Caki2 (cell line): ENCODE data around the gene DPF3. TPM values are rescaled to one million over a fixed set of nuclear protein-coding genes. Genes with fewer than 3 reads are reported as not detected.
A peak's percentile ranks its signal among the peaks of the same experiment; 100 is the strongest.

Experiments used
- DNase-seq: peaks from one replicate; pipeline ENCODE4 v3.0.0-alpha.2; 2015; ENCODE audit warnings: low read depth
- in situ Hi-C: cut with HindIII; loops from 2 replicates; pipeline ENCODE4 v1.10.0; 2016; ENCODE audit warnings: low sequenced_read_pairs, low pct_unique_long_range_greater_than_20kb, mixed read lengths
- total RNA-seq: library from RNA; depleted of rRNA; stranded (reverse); fragments of >200 nt; shearing (Covaris generic); gene quantifications from 2 replicates; pipeline ENCODE4 v1.2.3, GENCODE V29; 2014; ENCODE audit warnings: low replicate concordance

The DPF3 gene
- total RNA-seq, 1 experiment from 2014 or later = not detected

DNA sequence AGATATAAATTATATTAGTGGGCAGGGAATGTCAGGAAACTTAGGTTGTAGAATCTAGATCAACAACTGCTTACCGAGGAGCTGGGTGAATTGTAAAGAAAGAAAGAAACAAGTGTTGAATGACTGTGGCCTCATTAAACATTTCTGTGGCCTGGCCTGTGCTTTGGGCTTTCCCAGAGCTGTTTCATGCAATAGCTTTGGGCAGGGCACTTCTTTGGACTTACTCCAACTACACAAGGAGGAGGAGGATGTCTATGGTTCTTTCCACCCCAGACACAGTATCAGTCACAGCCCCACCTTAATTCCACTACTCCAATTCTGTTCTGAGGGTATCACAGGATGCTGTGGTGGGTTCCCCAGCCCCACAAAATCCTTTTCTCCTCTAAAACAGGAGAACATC is 38.0 kb downstream of the DPF3 start:
- in situ Hi-C loops = no loop called here
- no peak for DNase-seq

DNA sequence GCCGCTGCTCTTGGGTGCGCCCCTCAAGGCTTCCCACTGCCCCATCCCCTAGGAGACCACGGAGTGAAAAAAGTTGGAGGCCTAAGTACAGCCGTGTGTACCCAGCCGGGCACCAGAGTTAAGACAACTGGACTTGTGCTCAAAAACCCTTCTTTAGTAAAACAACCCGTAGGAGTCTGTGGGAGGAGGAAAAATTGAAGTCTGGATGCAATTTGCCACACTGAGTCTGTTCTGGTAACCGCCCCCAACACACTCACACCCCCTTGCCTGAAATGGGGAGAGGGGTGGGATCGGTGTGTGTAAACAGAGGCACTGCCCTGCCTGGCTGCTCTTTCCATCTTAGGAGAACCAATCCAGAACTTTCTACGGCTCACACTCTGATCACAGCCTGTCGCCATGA is 41.7 kb downstream of the DPF3 start:
- in situ Hi-C loops = no loop called here
- DNase-seq = no peak

DNA sequence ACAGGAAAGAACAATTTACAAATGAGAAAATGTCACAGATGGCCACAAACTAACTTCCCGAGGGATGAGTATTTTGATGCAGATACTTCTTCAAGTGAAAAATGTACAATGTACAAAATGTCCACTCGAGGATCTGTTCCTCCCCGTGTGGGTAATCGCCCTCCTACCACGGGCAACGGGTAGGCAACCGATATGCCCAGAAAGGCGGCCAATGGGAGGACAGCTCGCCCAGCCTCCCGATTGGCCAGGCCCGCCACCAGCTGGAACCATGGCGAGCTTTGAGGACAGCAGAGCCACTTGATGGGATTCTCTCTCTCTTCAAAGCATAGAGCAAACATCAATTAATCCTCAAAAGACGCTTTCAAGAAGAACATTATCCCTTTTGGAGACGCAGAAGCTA is 42.3 kb downstream of the DPF3 start:
- in situ Hi-C loops = no loop called here

DNA sequence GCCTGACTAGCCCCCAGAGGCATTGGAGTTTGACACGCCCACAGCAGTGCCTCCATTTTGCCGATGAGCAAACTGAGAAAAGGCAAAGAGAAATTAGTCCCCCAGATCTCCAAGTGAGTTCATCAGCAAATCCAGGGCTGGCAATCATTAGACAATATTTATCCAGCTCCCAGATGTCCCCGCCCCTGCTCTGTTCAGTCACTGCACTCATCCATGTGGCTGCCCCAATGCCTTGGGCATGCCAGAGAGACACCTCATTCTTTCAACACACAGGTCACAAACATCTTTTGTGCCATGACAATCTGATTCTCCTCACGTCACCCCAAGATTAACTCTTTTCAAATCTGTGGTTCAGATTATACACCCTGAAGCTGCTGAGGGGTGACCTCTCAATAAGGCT is 43.5 kb downstream of the DPF3 start:
- DNase-seq = peak; percentile 65
- in situ Hi-C loops = no loop called here

More for the DNA sequence above, 42.3 kb downstream of the DPF3 start:
- no peak for DNase-seq

DNA sequence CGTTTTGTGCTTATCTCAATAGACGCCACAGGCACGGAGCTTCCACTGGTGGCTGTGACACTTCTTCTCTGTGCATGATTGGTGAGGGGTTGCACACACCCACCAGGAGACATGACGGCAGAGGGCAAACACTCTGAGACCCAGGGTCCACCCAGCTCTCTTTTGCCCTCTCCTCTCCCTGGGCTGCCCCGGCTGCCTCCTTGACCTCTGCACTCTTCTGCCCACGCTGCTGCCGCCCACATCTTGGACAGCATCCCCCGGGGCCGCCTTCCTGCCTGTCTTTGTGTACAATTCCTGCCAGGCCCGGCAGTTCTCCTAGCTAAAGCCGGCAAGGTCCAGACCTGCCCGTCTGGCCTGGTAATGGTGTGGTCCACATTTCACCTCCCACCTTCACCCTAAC is 44.7 kb downstream of the DPF3 start:
- in situ Hi-C loops = no loop called here
- DNase-seq = no peak

DNA sequence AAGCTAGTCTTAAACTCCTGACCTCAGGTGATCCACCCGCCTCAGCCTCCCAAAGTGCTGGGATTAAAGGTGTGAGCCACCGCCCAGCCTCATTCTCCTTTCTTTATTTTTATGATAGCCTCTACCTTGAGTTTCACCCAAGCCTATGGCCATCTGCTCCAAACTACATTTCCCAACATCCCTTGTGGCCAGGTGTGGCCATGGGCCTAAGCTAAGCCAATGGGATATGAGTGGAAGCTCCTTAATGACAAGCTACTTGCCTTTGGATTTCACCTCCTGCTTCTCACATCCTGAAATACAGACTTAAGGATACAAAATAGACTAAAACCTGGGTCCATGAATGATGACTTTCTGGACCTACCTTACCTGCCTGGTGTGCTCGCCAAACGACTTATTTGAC is 46.2 kb downstream of the DPF3 start:
- peak; percentile 2 for DNase-seq
- in situ Hi-C loops = no loop called here

DNA sequence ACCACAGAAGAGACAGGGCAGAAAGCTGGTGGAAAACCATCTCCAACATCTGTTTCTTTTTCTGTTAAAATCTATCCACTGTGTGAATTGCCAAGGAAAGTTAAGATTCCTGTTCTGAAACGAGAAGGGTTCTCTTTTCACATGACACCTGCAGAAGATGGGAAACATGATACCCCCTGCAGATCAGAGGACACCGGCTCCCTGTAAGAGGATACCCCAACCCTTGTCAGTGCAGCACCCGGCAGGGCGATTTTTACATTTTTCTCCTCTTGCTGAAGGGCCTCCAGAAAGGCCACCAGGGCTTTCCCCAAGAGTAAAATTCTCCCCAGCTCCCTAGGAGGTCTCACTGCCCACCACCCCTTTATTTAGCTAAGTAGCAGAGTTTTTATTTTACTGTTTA is 48.2 kb downstream of the DPF3 start:
- DNase-seq = no peak
- in situ Hi-C loops = no loop called here

DNA sequence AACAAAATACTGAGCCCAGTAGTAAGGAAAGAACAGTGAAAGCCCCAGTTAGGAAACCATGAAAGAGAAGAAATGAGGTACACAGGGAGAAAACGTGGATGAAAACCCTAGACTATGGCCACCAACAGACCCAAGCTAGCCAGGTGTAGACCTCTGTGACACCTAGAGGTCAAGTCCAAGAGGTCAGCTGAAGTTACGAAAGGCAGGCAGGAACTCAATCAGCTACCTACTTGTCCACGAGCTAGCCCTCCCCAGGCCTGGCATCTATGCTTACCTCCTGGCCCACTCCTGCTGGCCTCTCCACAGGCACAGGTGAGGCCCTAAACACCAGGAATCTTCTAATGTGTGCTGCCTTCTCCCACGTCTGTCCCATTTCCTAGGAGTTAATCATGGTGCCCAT is 48.7 kb downstream of the DPF3 start:
- no peak for DNase-seq
- in situ Hi-C loops = no loop called here

DNA sequence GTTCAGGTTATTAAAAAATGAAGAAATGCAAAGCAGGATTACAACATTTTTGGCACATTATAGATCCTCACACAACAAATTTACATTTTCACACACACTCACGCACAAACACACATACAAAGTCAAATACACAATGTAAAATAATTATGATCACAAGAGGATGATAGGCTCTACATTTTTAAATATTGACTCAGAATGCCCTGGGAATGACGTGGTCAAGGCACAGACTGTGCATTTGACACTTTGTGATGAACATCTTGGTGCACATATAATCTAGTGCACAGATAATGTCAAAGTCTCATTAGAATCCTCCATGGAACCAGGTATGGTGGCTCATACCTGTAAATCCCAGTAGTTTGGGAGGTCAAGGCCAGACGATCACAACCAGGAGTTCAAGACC is 49.4 kb downstream of the DPF3 start:
- no peak for DNase-seq
- in situ Hi-C loops = no loop called here

DNA sequence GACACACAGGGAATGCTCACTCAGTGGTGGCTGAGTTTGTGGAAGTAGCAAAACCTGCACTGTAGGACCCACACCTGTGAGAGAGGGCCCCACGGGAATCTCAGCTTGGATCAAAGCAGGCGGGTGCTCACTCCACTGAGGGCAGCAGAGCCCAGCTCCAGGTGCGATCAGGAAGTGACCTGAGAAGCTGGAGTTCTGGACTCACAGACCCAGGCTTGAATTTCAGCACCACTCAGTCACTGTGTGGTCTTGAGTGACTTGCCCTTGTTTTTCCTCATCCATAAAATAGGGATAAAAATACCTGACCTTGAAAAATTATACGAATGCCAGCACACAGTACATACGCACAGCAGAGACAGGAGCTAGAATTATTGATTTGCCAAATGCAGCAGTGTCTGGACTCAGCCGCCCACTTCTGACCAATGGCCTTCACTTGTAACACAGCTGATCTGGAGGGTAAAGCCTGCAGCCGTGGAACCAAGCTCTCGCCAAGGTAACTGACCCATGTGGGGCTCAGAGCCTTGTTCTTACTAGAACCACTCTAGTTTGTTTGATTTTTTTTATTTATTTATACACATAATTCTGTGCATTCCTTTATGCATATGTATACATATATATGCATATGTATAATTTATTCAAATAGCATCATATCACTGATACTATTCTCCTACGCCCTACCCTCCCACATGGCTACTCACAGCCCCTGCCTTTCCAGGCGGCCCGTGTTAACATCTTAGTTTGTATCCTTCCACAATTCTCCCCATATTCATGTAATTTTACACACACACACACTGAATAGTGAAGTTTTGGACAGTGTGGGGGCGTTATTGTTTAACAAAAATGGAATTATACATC is 53.9 kb downstream of the DPF3 start:
- in situ Hi-C loops = no loop called here
- DNase-seq = no peak

DNA sequence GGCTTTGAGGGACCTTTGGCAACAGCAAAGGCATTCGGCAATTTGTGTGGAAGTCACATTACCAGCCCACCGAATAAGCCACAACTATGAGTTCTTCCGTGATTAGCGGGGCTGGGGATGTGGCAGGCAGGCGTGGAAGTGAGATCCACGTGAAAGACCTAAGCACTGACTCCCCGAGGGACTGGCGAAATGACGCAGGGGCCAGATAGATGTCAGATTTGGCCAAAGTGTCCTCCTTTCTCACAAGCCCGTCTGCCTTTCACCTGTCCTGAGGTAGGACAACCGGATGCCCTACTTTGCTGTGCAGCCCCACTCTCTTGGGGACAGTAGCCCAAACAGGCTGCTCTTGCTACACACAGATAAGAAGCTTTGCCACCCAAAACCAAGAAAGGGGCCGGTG is 54.5 kb downstream of the DPF3 start:
- no peak for DNase-seq
- in situ Hi-C loops = no loop called here

DNA sequence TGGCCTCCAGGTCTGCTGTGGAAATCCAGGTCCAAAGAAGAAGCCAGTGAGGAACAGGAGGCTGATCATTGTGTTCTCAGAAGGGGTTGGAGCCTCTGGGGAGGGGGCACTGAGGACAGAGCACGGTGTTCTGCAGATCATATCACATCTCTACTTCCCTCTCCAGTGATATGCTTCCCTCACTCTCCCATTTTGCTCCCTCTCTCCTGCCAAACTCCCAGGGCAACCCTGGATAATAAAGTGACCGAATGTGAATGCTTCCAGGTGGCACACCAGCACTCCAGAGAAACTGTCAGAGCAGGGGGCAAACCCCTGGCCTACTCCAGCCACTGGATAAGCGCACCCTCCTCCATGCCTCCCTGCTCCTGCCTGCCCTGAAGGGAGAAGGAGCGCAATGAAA is 57.8 kb downstream of the DPF3 start:
- DNase-seq = no peak
- in situ Hi-C loops = no loop called here

DNA sequence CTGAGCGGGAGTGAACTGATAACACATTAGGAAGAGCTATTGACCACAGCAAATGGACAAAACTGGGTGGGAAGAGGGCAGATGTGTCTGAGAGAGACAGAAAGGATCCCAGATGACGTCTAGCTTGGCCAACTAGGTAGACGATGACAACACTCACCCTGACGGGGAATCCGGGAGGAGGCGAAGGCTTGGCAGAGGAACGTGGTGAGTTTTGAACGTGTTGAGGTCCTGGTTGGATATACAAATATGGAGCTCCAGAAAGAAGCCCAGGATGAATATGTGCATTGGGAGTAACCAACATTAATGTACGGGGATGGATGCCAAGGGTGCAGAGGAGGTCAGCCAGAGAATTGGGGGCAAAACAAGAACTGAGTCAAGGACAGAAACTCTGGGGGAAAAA is 60.7 kb downstream of the DPF3 start:
- no peak for DNase-seq
- in situ Hi-C loops = no loop called here

DNA sequence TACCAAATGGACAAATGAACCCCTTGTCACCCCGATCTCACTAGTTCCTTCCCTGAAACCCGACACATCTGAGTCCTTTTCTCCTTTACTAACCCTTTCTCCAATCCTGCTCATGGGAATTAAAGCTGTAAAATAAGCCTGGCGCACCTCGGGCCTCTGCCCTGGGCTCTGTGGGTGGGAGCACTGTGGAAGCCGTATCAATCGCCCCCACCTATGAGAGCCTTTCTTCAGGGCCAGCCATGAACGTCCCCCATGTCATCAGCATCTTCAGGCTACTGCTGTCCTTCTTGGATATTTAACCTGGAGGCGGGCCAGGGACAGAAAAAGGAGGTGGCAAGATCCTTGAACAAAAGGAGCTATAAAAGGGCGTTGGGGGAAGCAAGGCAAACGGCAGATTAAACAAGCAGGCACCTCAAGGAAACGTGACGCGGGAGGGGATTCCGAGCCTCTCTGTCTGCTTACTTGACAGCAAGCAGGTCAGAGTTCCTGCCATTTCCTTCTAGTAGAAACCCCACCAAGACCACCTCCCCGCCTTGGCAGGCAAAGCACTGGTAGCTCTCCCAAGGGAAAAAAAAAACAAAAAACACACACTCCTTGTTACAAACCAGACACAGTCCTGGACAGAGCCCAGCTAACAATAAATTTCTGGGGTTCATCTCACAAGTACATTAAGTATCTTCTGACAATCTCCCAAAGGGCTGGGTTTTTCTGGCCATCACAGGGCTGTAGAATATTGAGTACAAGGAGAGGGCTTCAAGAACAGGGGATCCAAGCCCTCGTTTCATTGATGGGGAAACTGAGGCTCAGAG is 62.9 kb downstream of the DPF3 start:
- in situ Hi-C loops = no loop called here
- no peak for DNase-seq

DNA sequence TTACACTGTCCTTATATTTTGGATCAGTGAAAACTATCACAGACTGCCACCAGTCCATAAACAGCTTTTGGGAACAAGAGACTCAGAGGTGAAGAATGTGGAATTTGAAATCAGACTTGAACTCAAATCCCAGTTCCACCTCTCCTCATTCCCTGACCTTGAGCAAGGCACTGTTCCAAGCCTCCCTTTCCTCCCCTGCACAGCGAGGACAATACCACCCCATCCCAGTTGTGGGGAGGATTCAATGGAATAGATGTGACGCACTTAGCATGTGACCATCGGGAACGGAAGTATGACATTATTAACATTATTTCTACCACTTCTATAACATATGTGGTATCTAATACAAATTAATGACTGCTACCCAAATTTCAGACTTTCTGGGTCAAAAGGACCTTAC is 63.5 kb downstream of the DPF3 start:
- DNase-seq = no peak
- in situ Hi-C loops = no loop called here

DNA sequence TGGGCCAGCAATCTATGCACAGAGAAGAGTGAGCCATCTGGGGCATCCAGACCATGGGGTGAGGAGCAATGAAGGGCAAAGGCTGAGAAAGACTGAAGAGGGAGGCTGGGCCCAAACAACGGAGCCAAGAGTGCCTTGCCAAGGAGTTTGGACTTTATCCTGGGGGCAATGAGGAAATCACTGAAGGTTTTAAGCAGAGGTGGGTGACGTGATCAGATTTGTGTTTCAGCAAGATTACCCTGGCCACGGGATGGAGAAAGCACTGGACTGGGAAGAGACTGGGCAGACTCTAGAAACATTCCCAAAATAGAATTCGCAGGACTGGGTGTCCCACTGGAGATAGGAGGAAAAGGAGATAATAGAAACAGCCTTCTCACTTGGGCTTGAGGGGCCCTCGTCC is 65.3 kb downstream of the DPF3 start:
- no peak for DNase-seq
- in situ Hi-C loops = no loop called here

DNA sequence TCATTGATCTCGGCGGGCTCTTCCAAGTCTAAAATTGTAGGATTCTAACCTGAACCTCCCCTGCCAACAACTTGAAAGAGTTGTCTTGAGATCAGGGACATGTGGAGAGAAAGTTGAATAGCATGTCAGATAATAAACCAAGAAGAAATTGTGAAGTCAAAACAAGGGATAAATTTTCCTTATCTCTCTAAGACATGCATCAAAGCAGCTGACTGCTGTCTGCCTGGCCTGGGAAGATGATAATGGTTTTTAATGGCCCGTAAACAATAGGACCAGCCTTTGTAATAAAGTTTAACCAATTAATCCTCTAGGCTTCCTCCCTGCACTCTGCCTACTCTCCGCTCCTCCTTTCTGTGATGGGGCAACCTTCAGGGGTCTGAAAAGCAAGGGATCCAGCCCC is 67.9 kb downstream of the DPF3 start:
- in situ Hi-C loops = no loop called here
- no peak for DNase-seq

DNA sequence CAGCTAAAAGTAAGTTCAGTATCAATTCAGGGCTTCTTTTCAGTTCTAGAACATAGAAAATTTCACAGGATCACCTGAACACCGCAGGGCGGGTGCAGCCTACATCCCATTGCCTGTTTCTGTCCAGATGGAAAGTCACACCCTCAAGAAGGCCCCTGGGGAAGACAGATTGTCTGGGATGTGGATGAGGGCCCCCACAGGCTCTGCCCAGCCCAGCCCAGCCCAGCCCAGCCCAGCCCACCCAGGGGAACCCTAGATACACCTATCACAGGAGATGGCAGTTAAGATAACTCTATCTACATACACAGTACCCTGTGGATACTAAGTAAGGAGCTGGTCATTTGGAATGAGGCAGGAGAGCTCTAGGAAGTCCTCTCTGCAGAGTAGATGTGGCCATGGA is 68.4 kb downstream of the DPF3 start:
- in situ Hi-C loops = no loop called here
- DNase-seq = no peak

DNA sequence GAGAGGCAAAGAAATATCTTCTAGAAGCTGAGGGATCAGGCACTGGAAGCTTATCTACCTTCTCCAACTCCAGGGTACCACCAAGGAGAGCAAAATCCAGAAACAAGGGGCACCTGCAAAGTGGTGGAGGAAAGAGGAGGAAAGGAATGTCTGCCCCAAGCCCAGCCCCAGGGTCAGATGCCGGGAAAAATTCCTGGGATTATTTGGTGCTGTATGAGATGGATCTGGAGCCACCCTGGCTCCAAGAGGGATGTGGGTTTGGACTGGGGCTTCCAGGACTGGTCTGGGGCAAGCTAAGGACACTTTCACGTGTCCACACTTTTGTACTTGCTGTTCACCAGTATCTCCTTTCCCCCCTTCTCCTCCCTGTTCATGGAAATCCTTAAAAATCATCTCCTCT is 69.8 kb downstream of the DPF3 start:
- in situ Hi-C loops = no loop called here
- DNase-seq = no peak
